Trophoblast cell (in vitro differentiated cells and primary cell): ENCODE results near the gene GON4L.
A peak's percentile ranks its signal among the peaks of the same experiment; 100 is the strongest.
"Not testable (repeated sequence)": the region's sequence is repeated elsewhere in the genome, so short reads cannot be mapped to it uniquely, and the experiment has no call there.

Experiments used
- DNase-seq, 2 donors: peaks; one replicate each; pipeline ENCODE4 v3.0.0-alpha.2; 2016
- H2AFZ ChIP-seq: 2 replicates; pipeline ENCODE4 v1.6.1; 2013; ENCODE audit warnings: low read length, moderate library complexity, mild to moderate bottlenecking; ENCODE audit not compliant: insufficient read depth, poor library complexity
- H2AK5ac ChIP-seq: 2 replicates; pipeline ENCODE4 v1.6.1; 2013; ENCODE audit warnings: mild to moderate bottlenecking, low read length
- H2BK120ac ChIP-seq: 2 replicates; pipeline ENCODE4 v1.6.1; 2013; ENCODE audit warnings: low read length, mild to moderate bottlenecking, moderate library complexity; ENCODE audit not compliant: insufficient read depth, poor library complexity
- H2BK12ac ChIP-seq: 2 replicates; pipeline ENCODE4 v1.6.1; 2013; ENCODE audit warnings: mild to moderate bottlenecking, low read length, moderate library complexity
- H2BK5ac ChIP-seq: 2 replicates; pipeline ENCODE4 v1.6.1; 2013; ENCODE audit warnings: low read length, low read depth, moderate library complexity, mild to moderate bottlenecking; ENCODE audit not compliant: poor library complexity
- H3K14ac ChIP-seq: 2 replicates; pipeline ENCODE4 v1.6.1; 2013; ENCODE audit warnings: mild to moderate bottlenecking, low read length
- H3K18ac ChIP-seq: 2 replicates; pipeline ENCODE4 v1.6.1; 2013; ENCODE audit warnings: mild to moderate bottlenecking, low read length
- H3K23ac ChIP-seq: 2 replicates; pipeline ENCODE4 v1.6.1; 2013; ENCODE audit warnings: low read length
- H3K27ac ChIP-seq: 2 replicates; pipeline ENCODE4 v1.5.1; 2013; ENCODE audit warnings: low read depth, mild to moderate bottlenecking, inconsistent platforms, low read length, moderate library complexity
- H3K27me3 ChIP-seq: 2 replicates; pipeline ENCODE4 v1.6.1; 2013; ENCODE audit warnings: inconsistent platforms, mild to moderate bottlenecking, low read length, moderate library complexity; ENCODE audit not compliant: insufficient read depth
- H3K36me3 ChIP-seq, 2 experiments: 1 replicate in 1 of 2; 2 replicates in 1 of 2; pipeline ENCODE4 v1.6.1; 2013; ENCODE audit warnings: low read length in 2 of 2, mild to moderate bottlenecking in 2 of 2, moderate library complexity in 1 of 2; ENCODE audit not compliant: insufficient read depth in 2 of 2, control insufficient read depth in 1 of 2
- H3K4ac ChIP-seq: 2 replicates; pipeline ENCODE4 v1.6.1; 2013; ENCODE audit warnings: low read depth, mild to moderate bottlenecking, low read length, moderate library complexity
- H3K4me1 ChIP-seq, 2 experiments: 1 replicate in 1 of 2; 2 replicates in 1 of 2; pipeline ENCODE4 v1.6.1; 2013; ENCODE audit warnings: low read length in 2 of 2, mild to moderate bottlenecking in 2 of 2, moderate library complexity in 1 of 2; ENCODE audit not compliant: insufficient read depth in 2 of 2, control insufficient read depth in 1 of 2
- H3K4me2 ChIP-seq: 2 replicates; pipeline ENCODE4 v1.6.1; 2013; ENCODE audit warnings: inconsistent platforms, mild to moderate bottlenecking, low read length, moderate library complexity
- H3K4me3 ChIP-seq: 2 replicates; pipeline ENCODE4 v1.5.1; 2013; ENCODE audit warnings: mild to moderate bottlenecking, low read depth, low read length, inconsistent platforms
- H3K79me1 ChIP-seq: one replicate; pipeline ENCODE4 v1.6.1; 2013; ENCODE audit warnings: low read length
- H3K79me2 ChIP-seq: 2 replicates; pipeline ENCODE4 v1.6.1; 2013; ENCODE audit warnings: low read length, mild to moderate bottlenecking; ENCODE audit not compliant: control insufficient read depth, insufficient read depth, poor library complexity
- H3K9ac ChIP-seq: 2 replicates; pipeline ENCODE4 v1.6.1; 2013; ENCODE audit warnings: mild to moderate bottlenecking, low read length
- H3K9me3 ChIP-seq: 2 replicates; pipeline ENCODE4 v1.6.1; 2013; ENCODE audit warnings: low read depth, mild to moderate bottlenecking, control low read depth, inconsistent platforms, low read length; ENCODE audit not compliant: insufficient read depth
- H4K12ac ChIP-seq: 2 replicates; pipeline ENCODE4 v1.6.1; 2013; ENCODE audit warnings: low read depth, mild to moderate bottlenecking, low read length, moderate library complexity
- H4K8ac ChIP-seq: 2 replicates; pipeline ENCODE4 v1.6.1; 2013; ENCODE audit warnings: low read depth, mild to moderate bottlenecking, low read length, moderate library complexity
- H4K91ac ChIP-seq: one replicate; pipeline ENCODE4 v1.6.1; 2013; ENCODE audit warnings: low read depth, mild to moderate bottlenecking, low read length, moderate library complexity
- WGBS: extraction: QIAGEN DNeasy Blood & Tissue Kit; methylation state at CpG from one replicate; pipeline ENCODE4 v1.1.7; 2013; ENCODE audit warnings: missing lambda C conversion rate; ENCODE audit not compliant: insufficient read length, insufficient coverage; ENCODE audit errors: extremely low coverage; 5-methylcytosine and 5-hydroxymethylcytosine counted together

The GON4L gene

DNA sequence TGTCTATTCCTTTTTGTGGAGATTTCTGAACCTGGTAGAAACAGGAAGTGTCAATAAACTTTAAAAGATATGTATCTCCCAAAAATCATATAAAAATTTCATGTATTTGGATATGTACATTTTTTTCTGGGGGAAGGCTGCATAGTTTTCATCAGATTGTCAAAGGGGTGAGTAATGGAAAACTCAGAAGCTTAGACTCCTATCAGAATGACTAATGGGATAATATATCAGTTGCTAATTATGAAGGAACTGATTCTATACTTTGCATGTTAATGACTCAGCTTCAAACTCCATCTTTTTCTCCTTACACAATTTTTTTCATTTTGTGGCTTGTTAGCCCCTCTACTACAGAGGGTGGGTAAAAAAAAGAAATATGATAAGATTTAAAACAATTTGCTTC, 55.9 kb downstream of the GON4L start:
- Histone ChIP-seq H3K9me3 (no peaks in the 10 kb centered on the region), H4K12ac (no peak overlapping the region), H3K4me2 (no peak overlapping the region), H2AK5ac (no peak overlapping the region), H2BK5ac (no peak overlapping the region), H3K4me1 (no peaks in the 10 kb centered on the region), H2AFZ (no peak overlapping the region), H3K14ac (no peak overlapping the region), H3K79me2 (no peaks in the 10 kb centered on the region), H3K27ac (no peak overlapping the region), H3K9ac (no peak overlapping the region), H3K79me1 (no peaks in the 10 kb centered on the region), H3K4ac (no peak overlapping the region), H4K91ac (no peak overlapping the region), H3K36me3 (peaks cover 17 to 31% of the 10 kb centered on the region in 2 experiments), H4K8ac (no peak overlapping the region), H3K18ac (no peak overlapping the region), H3K4me3 (no peak overlapping the region), H3K27me3 (no peaks in the 10 kb centered on the region), H3K23ac (no peak overlapping the region), H2BK120ac (no peak overlapping the region), H2BK12ac (no peak overlapping the region)
- peak in 1 of 2 donors; percentile 5 for DNase-seq

DNA sequence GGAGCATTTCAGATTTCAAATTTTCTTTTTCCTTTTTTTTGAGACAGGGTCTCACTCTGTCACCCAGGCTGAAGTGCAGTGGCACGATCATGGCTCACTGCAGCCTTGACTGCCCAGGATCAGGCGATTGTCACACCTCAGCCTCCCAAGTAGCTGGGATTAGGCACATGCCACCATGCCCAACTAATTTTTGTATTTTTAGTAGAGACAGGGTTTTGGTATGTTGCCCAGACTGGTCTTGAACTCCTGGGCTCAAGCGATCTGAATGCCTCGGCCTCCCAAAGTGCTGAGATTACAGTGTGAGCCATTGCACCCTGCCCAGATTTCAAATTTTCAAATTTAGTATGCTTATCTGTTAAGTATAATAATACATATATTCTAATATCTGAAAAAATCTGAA, 61.4 kb downstream of the GON4L start:
- H3K79me2 ChIP-seq, H3K4me2 ChIP-seq, H4K12ac ChIP-seq, H2BK5ac ChIP-seq, H3K14ac ChIP-seq, H3K9ac ChIP-seq, H2AK5ac ChIP-seq, H4K8ac ChIP-seq, H4K91ac ChIP-seq, H2BK12ac ChIP-seq, H2AFZ ChIP-seq, H3K4me3 ChIP-seq, H3K9me3 ChIP-seq, H3K27ac ChIP-seq, H3K4me1 ChIP-seq, H3K18ac ChIP-seq, H3K79me1 ChIP-seq, H2BK120ac ChIP-seq, H3K23ac ChIP-seq, H3K27me3 ChIP-seq, H3K4ac ChIP-seq, DNase-seq: not testable (repeated sequence)
- H3K36me3 ChIP-seq, result peaks cover 19 to 21% of the 10 kb centered on the region in 2 experiments
- WGBS, result no CpG with 5 or more reads among the region's 4 CpGs

- Histone ChIP-seq H3K79me1 (no peaks in the 10 kb centered on the region), H3K9ac (no peak overlapping the region), H3K23ac (no peak overlapping the region), H3K27me3 (no peaks in the 10 kb centered on the region), H4K8ac (no peak overlapping the region), H2BK5ac (no peak overlapping the region), H4K12ac (no peak overlapping the region), H2AK5ac (no peak overlapping the region), H3K14ac (no peak overlapping the region), H3K4ac (no peak overlapping the region), H4K91ac (no peak overlapping the region), H3K18ac (no peak overlapping the region), H2BK12ac (no peak overlapping the region), H2BK120ac (no peak overlapping the region), H3K4me1 (no peaks in the 10 kb centered on the region), H3K4me3 (no peak overlapping the region), H3K4me2 (no peak overlapping the region), H3K36me3 (peaks cover 14 to 21% of the 10 kb centered on the region in 2 experiments), H2AFZ (no peak overlapping the region), H3K9me3 (no peaks in the 10 kb centered on the region), H3K79me2 (no peaks in the 10 kb centered on the region), H3K27ac (no peak overlapping the region)
- no CpG with 5 or more reads among the region's 4 CpGs for whole genome bisulfite sequencing
- no peak for DNase-seq
Measured at GRCh38 chr1:155794605-155795245, 62.3 kb downstream of the GON4L start.

- Histone ChIP-seq H3K9ac (no peak overlapping the region), H2AK5ac (no peak overlapping the region), H2AFZ (no peak overlapping the region), H3K79me2 (no peaks in the 10 kb centered on the region), H3K18ac (no peak overlapping the region), H4K8ac (no peak overlapping the region), H3K4me2 (no peak overlapping the region), H3K4me1 (no peaks in the 10 kb centered on the region), H3K14ac (no peak overlapping the region), H4K91ac (no peak overlapping the region), H2BK12ac (no peak overlapping the region), H2BK120ac (no peak overlapping the region), H3K9me3 (no peaks in the 10 kb centered on the region), H2BK5ac (no peak overlapping the region), H3K23ac (no peak overlapping the region), H3K79me1 (no peaks in the 10 kb centered on the region), H3K27ac (no peak overlapping the region), H3K4me3 (no peak overlapping the region), H3K36me3 (peaks cover 12 to 26% of the 10 kb centered on the region in 2 experiments), H3K27me3 (no peaks in the 10 kb centered on the region), H4K12ac (no peak overlapping the region), H3K4ac (no peak overlapping the region)
- no CpG with 5 or more reads among the region's 1 CpG for WGBS
- DNase-seq, result no peak
Measured at GRCh38 chr1:155793213-155793612, 63.8 kb downstream of the GON4L start.
